Nephron progenitor cell (in vitro differentiated cells): ENCODE measurements around the gene PACS1.

Source experiments
- DNase-seq: peaks from one replicate; pipeline ENCODE4 v3.0.0; 2021
- H3K27ac Mint-ChIP-seq: 2 replicates; pipeline ENCODE4 v1.8.0; 2021; ENCODE audit warnings: mild to moderate bottlenecking, moderate library complexity, mixed read lengths
- H3K27me3 Mint-ChIP-seq: 2 replicates; pipeline ENCODE4 v1.8.0; 2021; ENCODE audit warnings: mild to moderate bottlenecking, low read depth, mixed read lengths; ENCODE audit not compliant: poor library complexity
- H3K36me3 Mint-ChIP-seq: 2 replicates; pipeline ENCODE4 v1.8.0; 2021; ENCODE audit warnings: low read depth, mixed read lengths
- H3K4me1 Mint-ChIP-seq: 2 replicates; pipeline ENCODE4 v1.8.0; 2021; ENCODE audit warnings: mixed read lengths
- H3K4me3 Mint-ChIP-seq: 2 replicates; pipeline ENCODE4 v1.8.0; 2021; ENCODE audit warnings: mild to moderate bottlenecking, moderate library complexity, mixed read lengths
- H3K9me3 Mint-ChIP-seq: 2 replicates; pipeline ENCODE4 v1.8.0; 2021; ENCODE audit warnings: mild to moderate bottlenecking, moderate library complexity, mixed read lengths
- CTCF ChIP-seq: fragments of 200-600 bp; sonication (generic); IDR thresholded peaks from 2 replicates; pipeline ENCODE4 v1.5.0; 2021; ENCODE audit warnings: antibody characterized with exemption

Gene PACS1

GRCh38 chr11:66225066-66225465 lies 155.0 kb downstream of the PACS1 start:
- H3K27me3 Mint-ChIP-seq = no peaks in the 10 kb centered on the region
- H3K27ac Mint-ChIP-seq = no peak overlapping the region
- peaks cover 24% of the 10 kb centered on the region for H3K4me1 Mint-ChIP-seq
- no peak for DNase-seq
- H3K4me3 Mint-ChIP-seq = no peak overlapping the region
- H3K9me3 Mint-ChIP-seq = no peaks in the 10 kb centered on the region
- peaks cover 7% of the 10 kb centered on the region for H3K36me3 Mint-ChIP-seq
- TF ChIP-seq CTCF = no peak

- TF ChIP-seq CTCF = no peak
- Mint-ChIP-seq H3K9me3 (no peaks in the 10 kb centered on the region), H3K27me3 (peaks cover 2% of the 10 kb centered on the region), H3K36me3 (peaks cover 9% of the 10 kb centered on the region), H3K27ac (no peak overlapping the region), H3K4me3 (no peak overlapping the region), H3K4me1 (peaks cover 29% of the 10 kb centered on the region)
- DNase-seq = no peak
Measured at GRCh38 chr11:66226101-66226500, 156.0 kb downstream of the PACS1 start.

- DNase-seq = no peak
- H3K27ac Mint-ChIP-seq = no peak overlapping the region
- peaks cover 24% of the 10 kb centered on the region for H3K36me3 Mint-ChIP-seq
- no peak for TF ChIP-seq CTCF
- peaks cover 24% of the 10 kb centered on the region for H3K4me1 Mint-ChIP-seq
- no peak overlapping the region for H3K4me3 Mint-ChIP-seq
- peaks cover 2% of the 10 kb centered on the region for H3K27me3 Mint-ChIP-seq
- no peaks in the 10 kb centered on the region for H3K9me3 Mint-ChIP-seq
Measured at GRCh38 chr11:66227700-66228099, 157.6 kb downstream of the PACS1 start.

GRCh38 chr11:66228521-66228920 lies 158.4 kb downstream of the PACS1 start:
- Mint-ChIP-seq H3K27ac (no peak overlapping the region), H3K4me3 (no peak overlapping the region), H3K36me3 (peaks cover 32% of the 10 kb centered on the region), H3K9me3 (no peaks in the 10 kb centered on the region), H3K4me1 (peaks cover 22% of the 10 kb centered on the region), H3K27me3 (peaks cover 6% of the 10 kb centered on the region)
- TF ChIP-seq CTCF = no peak
- no peak for DNase-seq

- peaks cover 9% of the 10 kb centered on the region for H3K27me3 Mint-ChIP-seq
- peaks cover 46% of the 10 kb centered on the region for H3K36me3 Mint-ChIP-seq
- TF ChIP-seq CTCF = no peak
- H3K27ac Mint-ChIP-seq = no peak overlapping the region
- peaks cover 22% of the 10 kb centered on the region for H3K4me1 Mint-ChIP-seq
- no peak for DNase-seq
- H3K9me3 Mint-ChIP-seq = no peaks in the 10 kb centered on the region
- no peak overlapping the region for H3K4me3 Mint-ChIP-seq
Measured at GRCh38 chr11:66230156-66230555, 160.1 kb downstream of the PACS1 start.

GRCh38 chr11:66230978-66231377 lies 160.9 kb downstream of the PACS1 start:
- DNase-seq = no peak
- peaks cover 54% of the 10 kb centered on the region for H3K36me3 Mint-ChIP-seq
- peaks cover 26% of the 10 kb centered on the region for H3K4me1 Mint-ChIP-seq
- H3K27ac Mint-ChIP-seq = no peak overlapping the region
- H3K4me3 Mint-ChIP-seq = no peak overlapping the region
- H3K27me3 Mint-ChIP-seq = peaks cover 9% of the 10 kb centered on the region
- no peak for TF ChIP-seq CTCF
- no peaks in the 10 kb centered on the region for H3K9me3 Mint-ChIP-seq
